Psoas muscle (tissue), 8 donors: ENCODE measurements around the gene CA10. TPM values are rescaled to one million over a fixed set of nuclear protein-coding genes. Genes with fewer than 3 reads are reported as not detected.

Experiments
- ATAC-seq, 4 donors: fragments of 200-7000 bp; cut with Tn5 transposase; one replicate each; pipeline ENCODE4 v1.9.1; 2020; ENCODE audit warnings: moderate library complexity in 3 of 4, mild to moderate bottlenecking in 2 of 4
- DNase-seq, 2 donors: peaks; one replicate each; pipeline ENCODE4 v3.0.0-alpha.2; 2020
- H3K27ac ChIP-seq: fragments of 200-600 bp; one replicate; pipeline ENCODE4 v1.8.0; 2022
- H3K27me3 ChIP-seq, 3 donors: fragments of 200-600 bp in 1 of 3; one replicate each; pipeline versions ENCODE4 v1.6.1 to v1.8.0; 2013 to 2022; ENCODE audit warnings: low read length in 2 of 3, mild to moderate bottlenecking in 2 of 3, moderate library complexity in 1 of 3; ENCODE audit not compliant: insufficient read depth in 3 of 3
- H3K36me3 ChIP-seq, 2 donors: fragments of 200-600 bp in 1 of 2; one replicate each; pipeline versions ENCODE4 v1.6.1 to v1.8.0; 2013 to 2022; ENCODE audit warnings: low read depth in 1 of 2, mild to moderate bottlenecking in 1 of 2, moderate library complexity in 1 of 2; ENCODE audit not compliant: insufficient read depth in 1 of 2
- H3K4me1 ChIP-seq: fragments of 200-600 bp; one replicate; pipeline ENCODE4 v1.8.0; 2022
- H3K4me3 ChIP-seq: fragments of 200-600 bp; one replicate; pipeline ENCODE4 v1.8.0; 2022; ENCODE audit warnings: mild to moderate bottlenecking
- H3K9me3 ChIP-seq: fragments of 200-600 bp; one replicate; pipeline ENCODE4 v1.8.0; 2022
- CTCF ChIP-seq: fragments of 200-600 bp; IDR thresholded peaks from one replicate; pipeline ENCODE4 v1.8.0; 2022; ENCODE audit warnings: antibody characterized with exemption
- WGBS, 3 donors: extraction: QIAGEN DNeasy Blood & Tissue Kit; methylation state at CpG; one replicate each; pipeline versions ENCODE4 v1.1.6 to v1.1.7; 2013; 5-methylcytosine and 5-hydroxymethylcytosine counted together
- intact Hi-C, 2 donors: fragments of 100-400 bp; cut with DNase I; formaldehyde crosslinking; loops; one replicate each; pipeline versions ENCODE4 v1.11.0 to v1.14.2; 2022
- polyA plus RNA-seq, 3 donors: library from polyadenylated mRNA; stranded (reverse); fragments of 200-250 nt; gene quantifications; one replicate each; pipeline ENCODE4 v1.2.3, GENCODE V29; 2013
- total RNA-seq, 4 donors: library from RNA; stranded (reverse); fragmentation: NEBNext Ultra II Directional in 2 of 4; extraction: Animal tissue kit (Norgen Biotek cat#: 25700) in 2 of 4; gene quantifications; one replicate each; pipeline versions ENCODE4 v1.2.1 to v1.2.4, GENCODE V29; 2021 to 2023
- donor health status: healthy with polysubstance abuse.
- donor health status: DM: no; HTN: no; CAD: no; lungs with moderate emphysema.
- donor health status: Bipolar disorder and iron deficiency.
- donor health status: healthy.
- donor health status: DM: yes; HTN: yes; CAD: no.
- donor health status: DM: no; HTN: no; CAD: no.
- donor health status: DM: no; HTN: no; CAD: no.
- donor health status: DM: yes; HTN: yes; CAD: no.

The CA10 gene
- total and polyA plus RNA-seq, 7 donors = 0.03 to 0.04 TPM; not detected in 5

GRCh38 chr17:52154466-52154865 lies 4.0 kb downstream of the CA10 start:
- no peaks in the 10 kb centered on the region for H3K36me3 ChIP-seq
- no peaks in the 10 kb centered on the region for H3K9me3 ChIP-seq
- no peak for TF ChIP-seq CTCF
- peaks cover 3 to 36% (median 23%) of the 10 kb centered on the region in 3 donors for H3K27me3 ChIP-seq
- intact Hi-C loops = no loop called here
- 52 to 56% (median 53%) methylated on average over 4 of the region's 4 CpGs for WGBS, 3 donors
- H3K27ac ChIP-seq = no peak overlapping the region
- H3K4me1 ChIP-seq = no peaks in the 10 kb centered on the region
- no peak for ATAC-seq
- no peak overlapping the region for H3K4me3 ChIP-seq
- no peak for DNase-seq

GRCh38 chr17:52150935-52151334 lies 7.6 kb downstream of the CA10 start:
- Histone ChIP-seq H3K36me3 (no peaks in the 10 kb centered on the region), H3K9me3 (no peaks in the 10 kb centered on the region), H3K4me3 (no peak overlapping the region), H3K27ac (no peak overlapping the region), H3K4me1 (no peaks in the 10 kb centered on the region), H3K27me3 (peaks cover 0 to 3% (median 2%) of the 10 kb centered on the region in 3 donors)
- intact Hi-C loops = no loop called here
- ATAC-seq = no peak
- 61 to 78% (median 74%) methylated on average over 2 of the region's 2 CpGs for WGBS, 3 donors
- TF ChIP-seq CTCF = no peak
- DNase-seq = no peak

- H3K4me1 ChIP-seq = no peaks in the 10 kb centered on the region
- intact Hi-C loops = no loop called here
- 32 to 73% (median 73%) methylated on average over 1 of the region's 1 CpG for WGBS, 3 donors
- H3K4me3 ChIP-seq = no peak overlapping the region
- H3K27me3 ChIP-seq = peaks cover 0 to 3% (median 2%) of the 10 kb centered on the region in 3 donors
- ATAC-seq = no peak
- H3K27ac ChIP-seq = no peak overlapping the region
- TF ChIP-seq CTCF = no peak
- no peak for DNase-seq
- H3K36me3 ChIP-seq = no peaks in the 10 kb centered on the region
- H3K9me3 ChIP-seq = no peaks in the 10 kb centered on the region
Observed at GRCh38 chr17:52149626-52150025, 8.9 kb downstream of the CA10 start.

GRCh38 chr17:52148969-52149351 lies 9.6 kb downstream of the CA10 start:
- Histone ChIP-seq H3K27ac (no peak overlapping the region), H3K4me3 (no peak overlapping the region), H3K27me3 (peaks cover 0 to 3% (median 2%) of the 10 kb centered on the region in 3 donors), H3K36me3 (no peaks in the 10 kb centered on the region), H3K9me3 (no peaks in the 10 kb centered on the region), H3K4me1 (no peaks in the 10 kb centered on the region)
- intact Hi-C loops = no loop called here
- DNase-seq = no peak
- whole genome bisulfite sequencing, 3 donors = 63 to 75% (median 65%) methylated on average over 1 of the region's 1 CpG
- ATAC-seq = no peak
- no peak for TF ChIP-seq CTCF

- H3K27me3 ChIP-seq = peaks cover 0 to 2% (median 0%) of the 10 kb centered on the region in 3 donors
- no peak for TF ChIP-seq CTCF
- ATAC-seq = no peak
Observed at GRCh38 chr17:52148288-52148968, 10.1 kb downstream of the CA10 start.

More at GRCh38 chr17:52148288-52148968, 10.1 kb downstream of the CA10 start:
- Histone ChIP-seq H3K4me1 (no peaks in the 10 kb centered on the region), H3K4me3 (no peak overlapping the region), H3K36me3 (no peaks in the 10 kb centered on the region), H3K9me3 (no peaks in the 10 kb centered on the region), H3K27ac (no peak overlapping the region)
- 70 to 83% (median 80%) methylated on average over 2 of the region's 2 CpGs for WGBS, 3 donors
- intact Hi-C loops = no loop called here
- DNase-seq = no peak
